Upper lobe of left lung (tissue), 6 donors: ENCODE measurements around the gene ZNF789. TPM values are rescaled to one million over a fixed set of nuclear protein-coding genes. Genes with fewer than 3 reads are reported as not detected.

Experiments
- ATAC-seq, 2 donors: fragments of 200-7000 bp; cut with Tn5 transposase; one replicate each; pipeline ENCODE4 v1.9.1; 2022; ENCODE audit warnings: mild to moderate bottlenecking in 2 of 2, moderate library complexity in 2 of 2; ENCODE audit not compliant: low FRiP score in 2 of 2
- DNase-seq, 2 donors: peaks; one replicate each; pipeline ENCODE4 v3.0.0-alpha.2; 2019 to 2020
- H3K27ac ChIP-seq, 4 donors: fragments of 200-600 bp; sonication (generic); one replicate each; pipeline ENCODE4 v1.5.1; 2016 to 2019
- H3K27me3 ChIP-seq, 4 donors: fragments of 200-600 bp; sonication (generic); one replicate each; pipeline ENCODE4 v1.5.1; 2017 to 2019
- H3K36me3 ChIP-seq, 4 donors: fragments of 200-600 bp; sonication (generic); one replicate each; pipeline ENCODE4 v1.5.1; 2016 to 2019
- H3K4me1 ChIP-seq, 4 donors: fragments of 200-600 bp; sonication (generic); one replicate each; pipeline ENCODE4 v1.5.1; 2018 to 2019
- H3K4me3 ChIP-seq, 4 donors: fragments of 200-600 bp; sonication (generic); one replicate each; pipeline ENCODE4 v1.5.1; 2017 to 2019; ENCODE audit warnings: mild to moderate bottlenecking in 2 of 4, moderate library complexity in 1 of 4
- H3K9me3 ChIP-seq, 4 donors: fragments of 200-600 bp; sonication (generic); one replicate each; pipeline ENCODE4 v1.5.1; 2018 to 2019
- EP300 ChIP-seq, 4 donors: sonication (generic); formaldehyde crosslinking; IDR thresholded peaks; one replicate each; pipeline ENCODE4 v1.5.1; 2017; ENCODE audit warnings: antibody characterized with exemption in 4 of 4, control low read depth in 2 of 4
- POLR2A ChIP-seq, 4 donors: fragments of 450-650 bp; IDR thresholded peaks; one replicate each; pipeline ENCODE4 v1.5.1; 2016 to 2017; ENCODE audit warnings: antibody characterized with exemption in 4 of 4, mild to moderate bottlenecking in 2 of 4
- POLR2AphosphoS5 ChIP-seq, 2 donors: sonication (generic); formaldehyde crosslinking; IDR thresholded peaks; one replicate each; pipeline ENCODE4 v1.5.1; 2017; ENCODE audit warnings: antibody characterized with exemption in 2 of 2
- WGBS, 2 donors: methylation state at CpG; one replicate each; pipeline ENCODE4 v1.1.5; 2017 to 2018; 5-methylcytosine and 5-hydroxymethylcytosine counted together
- total RNA-seq, 6 donors: library from RNA; depleted of rRNA in 4 of 6; stranded (reverse); fragments of >200 nt in 4 of 6; gene quantifications; one replicate each; pipeline versions ENCODE4 v1.1.0 to v1.2.1, GENCODE V29; 2016 to 2021
- TF ChIP-seq, protein P1 (sequence below), 6 experiments: fragments of 450-650 bp in 4 of 6; fragments of 200-600 bp in 2 of 6; sonication (generic) in 2 of 6; IDR thresholded peaks; one replicate each; pipeline ENCODE4 v1.5.1; 2016 to 2019; ENCODE audit warnings: antibody characterized with exemption in 6 of 6
- donor health status: DM: no; HTN: no; CAD: no; lungs with moderate emphysema.
- donor health status: DM: no; HTN: yes; CAD: no; lungs with severe emphysema.

The ZNF789 gene
- total RNA-seq, 6 donors from 2014 or later: 8.3 to 28.3 (median 9.3) TPM

DNA sequence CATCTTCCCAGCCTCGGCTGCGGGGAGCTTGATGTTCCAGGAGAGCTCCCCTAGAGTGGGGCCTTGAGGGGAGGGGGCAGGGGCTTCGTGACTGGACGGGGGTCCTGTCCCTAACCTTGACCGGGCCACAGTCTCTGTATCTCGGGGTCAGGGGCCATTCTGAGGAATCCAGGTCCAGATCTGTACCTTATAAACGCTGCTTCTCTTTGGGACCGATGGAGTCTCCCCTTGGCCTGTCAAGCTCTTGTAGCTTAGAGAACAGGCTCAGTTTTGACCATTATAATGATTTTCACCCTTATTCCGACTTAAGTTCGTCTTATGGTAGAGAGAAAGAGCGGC lies 32.6 kb downstream of the ZNF789 start:
- H3K4me1 ChIP-seq: peaks cover 31 to 40% (median 32%) of the 10 kb centered on the region in 4 donors
- peak overlapping the region; percentile 83 to 98 (median 92) for H3K27ac ChIP-seq
- TF ChIP-seq EP300 (IDR thresholded peaks at IDR 0.05) (no peak), POLR2AphosphoS5 (IDR thresholded peaks at IDR 0.05) (no peak), POLR2A (IDR thresholded peaks at IDR 0.05) (peak in 1 of 4 donors; percentile 34)
- TF ChIP-seq, protein P1, sequence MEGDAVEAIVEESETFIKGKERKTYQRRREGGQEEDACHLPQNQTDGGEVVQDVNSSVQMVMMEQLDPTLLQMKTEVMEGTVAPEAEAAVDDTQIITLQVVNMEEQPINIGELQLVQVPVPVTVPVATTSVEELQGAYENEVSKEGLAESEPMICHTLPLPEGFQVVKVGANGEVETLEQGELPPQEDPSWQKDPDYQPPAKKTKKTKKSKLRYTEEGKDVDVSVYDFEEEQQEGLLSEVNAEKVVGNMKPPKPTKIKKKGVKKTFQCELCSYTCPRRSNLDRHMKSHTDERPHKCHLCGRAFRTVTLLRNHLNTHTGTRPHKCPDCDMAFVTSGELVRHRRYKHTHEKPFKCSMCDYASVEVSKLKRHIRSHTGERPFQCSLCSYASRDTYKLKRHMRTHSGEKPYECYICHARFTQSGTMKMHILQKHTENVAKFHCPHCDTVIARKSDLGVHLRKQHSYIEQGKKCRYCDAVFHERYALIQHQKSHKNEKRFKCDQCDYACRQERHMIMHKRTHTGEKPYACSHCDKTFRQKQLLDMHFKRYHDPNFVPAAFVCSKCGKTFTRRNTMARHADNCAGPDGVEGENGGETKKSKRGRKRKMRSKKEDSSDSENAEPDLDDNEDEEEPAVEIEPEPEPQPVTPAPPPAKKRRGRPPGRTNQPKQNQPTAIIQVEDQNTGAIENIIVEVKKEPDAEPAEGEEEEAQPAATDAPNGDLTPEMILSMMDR (IDR thresholded peaks at IDR 0.05): no peak
- peaks cover 0 to 3% (median 0%) of the 10 kb centered on the region in 4 donors for H3K36me3 ChIP-seq
- peak overlapping the region; percentile 58 to 88 (median 64) for H3K4me3 ChIP-seq
- DNase-seq: no peak
- no peaks in the 10 kb centered on the region for H3K9me3 ChIP-seq
- WGBS, 2 donors: 2 to 3% methylated on average over 7 to 9 of the region's 11 CpGs
- ATAC-seq: no peak
- H3K27me3 ChIP-seq: no peaks in the 10 kb centered on the region

DNA sequence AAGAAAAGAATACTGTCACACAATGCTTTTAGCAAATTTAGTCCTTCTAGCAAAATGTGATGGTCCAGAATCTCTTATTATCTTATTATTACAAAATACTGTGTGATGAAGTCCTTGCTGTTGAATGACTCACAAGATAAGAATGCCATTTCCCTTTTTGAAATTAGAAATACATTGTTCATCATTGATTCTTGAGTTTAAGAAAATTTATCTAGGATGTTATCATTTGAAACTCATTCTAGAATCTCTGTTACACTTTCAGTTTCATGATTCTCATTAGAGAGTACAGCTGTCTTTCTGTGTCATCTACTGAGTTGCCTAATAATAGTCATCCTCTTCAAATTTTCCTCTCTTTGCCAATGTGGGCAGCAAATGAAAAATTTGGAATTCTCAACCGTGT lies 41.4 kb downstream of the ZNF789 start:
- TF ChIP-seq EP300 (IDR thresholded peaks at IDR 0.05): no peak
- no peak for TF ChIP-seq POLR2A (IDR thresholded peaks at IDR 0.05)
- TF ChIP-seq, protein P1 (IDR thresholded peaks at IDR 0.05): no peak
- no peak for TF ChIP-seq POLR2AphosphoS5 (IDR thresholded peaks at IDR 0.05)
- ATAC-seq: no peak
- WGBS, 2 donors: 84 to 100% methylated on average over 1 of the region's 1 CpG
- H3K4me3 ChIP-seq: no peak overlapping the region
- no peak for DNase-seq
- H3K36me3 ChIP-seq: peaks cover 3 to 72% (median 46%) of the 10 kb centered on the region in 4 donors
- no peak overlapping the region for H3K27ac ChIP-seq
- no peaks in the 10 kb centered on the region for H3K9me3 ChIP-seq
- no peaks in the 10 kb centered on the region for H3K4me1 ChIP-seq
- no peaks in the 10 kb centered on the region for H3K27me3 ChIP-seq

DNA sequence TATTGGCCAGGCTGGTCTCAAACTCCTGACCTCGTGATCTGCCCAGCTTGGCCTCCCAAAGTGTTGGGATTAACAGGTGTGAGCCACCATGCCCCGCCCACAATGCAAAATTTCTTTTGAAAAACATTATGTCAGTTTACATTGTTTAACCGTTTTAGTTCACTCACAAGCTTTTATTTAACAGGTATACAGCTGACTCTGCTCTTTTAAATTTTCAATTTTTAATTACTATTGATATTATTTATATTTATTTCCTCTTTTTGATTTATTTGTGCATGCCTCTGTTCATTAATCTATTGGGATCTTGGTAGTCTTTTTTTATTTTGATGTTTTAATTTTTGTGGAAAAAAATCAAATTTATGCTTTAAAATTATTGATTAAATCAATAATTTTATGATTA lies 48.7 kb downstream of the ZNF789 start:
- ATAC-seq (no peak), DNase-seq (no peak)
- no peak overlapping the region for H3K27ac ChIP-seq
- H3K36me3 ChIP-seq: peaks cover 6 to 69% (median 42%) of the 10 kb centered on the region in 4 donors
- no peak overlapping the region for H3K4me3 ChIP-seq
- no peaks in the 10 kb centered on the region for H3K27me3 ChIP-seq
- H3K9me3 ChIP-seq: no peaks in the 10 kb centered on the region
- H3K4me1 ChIP-seq: no peaks in the 10 kb centered on the region
- no peak for TF ChIP-seq EP300 (IDR thresholded peaks at IDR 0.05)
- no peak for TF ChIP-seq POLR2AphosphoS5 (IDR thresholded peaks at IDR 0.05)
- TF ChIP-seq, protein P1 (IDR thresholded peaks at IDR 0.05): no peak
- no peak for TF ChIP-seq POLR2A (IDR thresholded peaks at IDR 0.05)
- WGBS, 2 donors: 92 to 93% methylated on average over 3 of the region's 3 CpGs

DNA sequence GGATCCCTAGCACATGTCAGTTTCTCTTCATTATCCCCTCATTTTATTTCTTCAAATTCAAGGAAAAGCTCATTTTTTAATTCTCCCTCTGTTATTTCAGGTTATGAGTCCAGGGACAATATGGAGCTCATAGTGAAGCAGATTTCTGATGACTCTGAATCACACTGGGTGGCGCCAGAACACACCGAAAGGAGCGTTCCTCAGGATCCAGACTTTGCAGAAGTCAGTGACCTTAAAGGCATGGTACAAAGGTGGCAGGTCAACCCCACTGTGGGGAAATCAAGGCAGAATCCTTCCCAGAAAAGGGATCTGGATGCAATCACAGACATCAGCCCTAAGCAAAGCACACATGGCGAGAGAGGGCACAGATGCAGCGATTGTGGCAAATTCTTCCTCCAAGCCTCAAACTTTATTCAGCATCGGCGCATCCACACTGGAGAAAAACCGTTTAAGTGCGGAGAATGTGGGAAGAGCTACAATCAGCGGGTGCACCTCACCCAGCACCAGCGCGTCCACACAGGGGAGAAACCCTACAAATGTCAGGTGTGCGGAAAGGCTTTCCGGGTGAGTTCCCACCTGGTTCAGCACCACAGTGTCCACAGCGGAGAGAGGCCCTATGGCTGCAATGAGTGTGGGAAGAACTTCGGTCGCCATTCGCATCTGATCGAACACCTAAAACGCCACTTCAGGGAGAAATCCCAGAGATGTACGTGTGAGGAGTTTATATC lies 53.2 kb downstream of the ZNF789 start:
- H3K36me3 ChIP-seq: peaks cover 16 to 79% (median 45%) of the 10 kb centered on the region in 4 donors
- WGBS, 2 donors: 95% methylated on average over 21 of the region's 21 CpGs
- ATAC-seq (no peak), DNase-seq (no peak)
- no peak for TF ChIP-seq POLR2A (IDR thresholded peaks at IDR 0.05)
- TF ChIP-seq, protein P1 (IDR thresholded peaks at IDR 0.05): peak in 1 of 6 experiments; percentile 17
- peaks cover 3 to 27% (median 18%) of the 10 kb centered on the region in 4 donors for H3K9me3 ChIP-seq
- H3K4me1 ChIP-seq: no peaks in the 10 kb centered on the region
- H3K4me3 ChIP-seq: no peak overlapping the region
- no peak overlapping the region for H3K27ac ChIP-seq
- H3K27me3 ChIP-seq: no peaks in the 10 kb centered on the region

DNA sequence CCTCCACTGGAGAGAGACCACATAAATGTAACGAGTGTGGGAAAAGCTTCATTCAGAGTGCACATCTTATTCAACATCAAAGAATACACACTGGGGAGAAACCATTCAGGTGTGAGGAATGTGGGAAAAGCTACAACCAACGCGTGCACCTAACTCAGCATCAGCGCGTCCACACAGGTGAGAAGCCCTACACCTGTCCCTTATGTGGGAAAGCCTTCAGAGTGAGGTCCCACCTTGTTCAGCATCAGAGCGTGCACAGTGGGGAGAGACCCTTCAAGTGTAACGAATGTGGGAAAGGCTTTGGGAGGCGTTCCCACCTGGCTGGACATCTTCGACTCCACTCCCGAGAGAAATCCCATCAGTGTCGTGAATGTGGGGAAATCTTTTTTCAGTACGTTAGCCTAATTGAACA lies 58.7 kb downstream of the ZNF789 start:
- TF ChIP-seq POLR2AphosphoS5 (IDR thresholded peaks at IDR 0.05) (no peak), EP300 (IDR thresholded peaks at IDR 0.05) (no peak), POLR2A (IDR thresholded peaks at IDR 0.05) (no peak)
- TF ChIP-seq, protein P1 (IDR thresholded peaks at IDR 0.05): no peak
- no peak for ATAC-seq
- Histone ChIP-seq H3K36me3 (peaks cover 18 to 63% (median 47%) of the 10 kb centered on the region in 4 donors), H3K4me1 (no peaks in the 10 kb centered on the region), H3K9me3 (peaks cover 22 to 71% (median 50%) of the 10 kb centered on the region in 4 donors), H3K27ac (no peak overlapping the region), H3K27me3 (no peaks in the 10 kb centered on the region), H3K4me3 (no peak overlapping the region)
- WGBS, 2 donors: 91 to 98% methylated on average over 12 of the region's 12 CpGs
- no peak for DNase-seq
